Lower leg skin (tissue), 4 donors: ENCODE measurements around the gene NAV3. TPM values are rescaled to one million over a fixed set of nuclear protein-coding genes. Genes with fewer than 3 reads are reported as not detected.

Experiments
- DNase-seq, 2 donors: peaks; one replicate each; pipeline ENCODE4 v3.0.0-alpha.2; 2019; ENCODE audit warnings: low spot score in 2 of 2
- H3K4me3 ChIP-seq: fragments of 200-600 bp; sonication (generic); 2 replicates; pipeline ENCODE4 v1.5.1; 2017; ENCODE audit warnings: mild to moderate bottlenecking, low read depth; ENCODE audit not compliant: poor library complexity, severe bottlenecking
- CTCF ChIP-seq, 3 donors: fragments of 450-650 bp; IDR thresholded peaks; one replicate each; pipeline ENCODE4 v1.5.1; 2016; ENCODE audit warnings: antibody characterized with exemption in 3 of 3, mild to moderate bottlenecking in 3 of 3, moderate library complexity in 2 of 3
- POLR2A ChIP-seq, 2 donors: fragments of 450-650 bp; IDR thresholded peaks; one replicate each; pipeline ENCODE4 v1.6.1; 2016 to 2017; ENCODE audit warnings: antibody characterized with exemption in 2 of 2, mild to moderate bottlenecking in 1 of 2, moderate library complexity in 1 of 2
- WGBS, 2 donors: methylation state at CpG; one replicate each; pipeline ENCODE4 v1.1.5; 2018; 5-methylcytosine and 5-hydroxymethylcytosine counted together
- intact Hi-C: fragments of 100-400 bp; cut with DNase I; formaldehyde crosslinking; loops from one replicate; pipeline ENCODE4 v1.15.0; 2023; ENCODE audit warnings: low total_unique reads
- total RNA-seq, 4 donors: library from RNA; depleted of rRNA; stranded (reverse); fragments of >200 nt; gene quantifications; one replicate each; pipeline ENCODE4 v1.1.0, GENCODE V29; 2016

Gene NAV3
- total RNA-seq, 4 donors from 2014 or later: 8.0 to 22.5 (median 12.7) TPM

DNA sequence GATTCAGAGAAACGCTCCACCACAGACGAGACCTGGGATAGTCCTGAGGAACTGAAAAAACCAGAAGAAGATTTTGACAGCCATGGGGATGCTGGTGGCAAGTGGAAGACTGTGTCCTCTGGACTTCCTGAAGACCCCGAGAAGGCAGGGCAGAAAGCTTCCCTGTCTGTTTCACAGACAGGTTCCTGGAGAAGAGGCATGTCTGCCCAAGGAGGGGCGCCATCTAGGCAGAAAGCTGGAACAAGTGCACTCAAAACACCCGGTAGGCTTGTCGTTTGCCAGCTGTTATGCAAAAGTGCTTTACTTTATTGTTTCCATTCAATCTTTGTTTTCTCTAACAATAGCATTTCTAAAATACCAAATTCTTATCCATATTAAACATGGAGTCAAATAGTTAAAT lies 287.3 kb downstream of the NAV3 start:
- intact Hi-C loops: no loop called here
- H3K4me3 ChIP-seq: no peak overlapping the region
- 70 to 74% methylated on average over 6 of the region's 6 CpGs for WGBS, 2 donors

GRCh38 chr12:78118486-78118885 lies 287.8 kb downstream of the NAV3 start:
- intact Hi-C loops: no loop called here
- DNase-seq: no peak
- WGBS, 2 donors: 57% methylated on average over 2 of the region's 2 CpGs
- TF ChIP-seq POLR2A (IDR thresholded peaks at IDR 0.05) (no peak), CTCF (IDR thresholded peaks at IDR 0.05) (no peak)
- no peak overlapping the region for H3K4me3 ChIP-seq

More for the DNA sequence above, 287.3 kb downstream of the NAV3 start:
- no peak for DNase-seq
- TF ChIP-seq CTCF (IDR thresholded peaks at IDR 0.05) (no peak), POLR2A (IDR thresholded peaks at IDR 0.05) (no peak)

- peak in 1 of 2 donors; percentile 39 for DNase-seq
- 48 to 56% methylated on average over 12 of the region's 12 CpGs for WGBS, 2 donors
- intact Hi-C loops: no loop called here
- no peak overlapping the region for H3K4me3 ChIP-seq
- TF ChIP-seq POLR2A (IDR thresholded peaks at IDR 0.05) (no peak), CTCF (IDR thresholded peaks at IDR 0.05) (no peak)
Observed at GRCh38 chr12:78119351-78119918, 288.7 kb downstream of the NAV3 start.

- DNase-seq: no peak
- intact Hi-C loops: loop anchor here (10.0 kb wide), 1 partner anchor 126 kb away; no protein-coding TSS in a partner anchor
- no peak overlapping the region for H3K4me3 ChIP-seq
- TF ChIP-seq CTCF (IDR thresholded peaks at IDR 0.05) (no peak), POLR2A (IDR thresholded peaks at IDR 0.05) (no peak)
Observed at GRCh38 chr12:78120306-78120705, 289.6 kb downstream of the NAV3 start.

DNA sequence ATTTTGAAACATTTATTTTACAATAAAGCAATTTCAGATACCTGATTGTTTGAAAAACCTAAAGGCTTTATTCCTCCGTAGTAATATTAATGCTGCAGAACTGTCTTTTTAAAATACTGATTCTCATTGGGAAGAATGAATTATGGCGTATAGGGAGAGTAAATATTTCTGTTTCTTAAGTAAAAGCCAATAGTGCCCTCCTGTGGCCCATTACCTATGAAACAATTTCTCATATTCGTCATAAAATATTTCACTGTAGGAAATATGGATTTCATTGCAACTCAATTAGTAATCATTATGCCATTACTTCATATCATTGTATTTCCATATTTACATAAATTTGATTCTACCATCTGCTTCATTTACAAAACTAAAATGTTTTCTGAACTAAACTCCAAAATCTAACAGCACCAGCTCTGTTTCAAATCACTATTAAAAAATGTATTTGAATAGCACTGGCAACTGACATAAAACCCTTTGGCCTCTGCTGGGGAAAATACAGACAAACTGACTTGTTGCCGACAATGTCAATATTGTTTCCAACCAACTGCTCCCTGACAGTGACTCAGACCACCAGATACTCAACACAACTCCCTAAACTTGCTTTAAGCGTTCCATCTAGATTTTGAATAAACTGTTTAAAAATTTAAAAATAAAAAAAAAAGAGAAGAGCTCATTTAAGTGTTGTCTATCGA lies 290.3 kb downstream of the NAV3 start:
- WGBS, 2 donors: 44% methylated on average over 6 of the region's 6 CpGs
- intact Hi-C loops: loop anchor here (10.0 kb wide), 1 partner anchor 126 kb away; no protein-coding TSS in a partner anchor
- TF ChIP-seq CTCF (IDR thresholded peaks at IDR 0.05): no peak
- H3K4me3 ChIP-seq: no peak overlapping the region
- no peak for DNase-seq
